Activated naive CD4-positive, alpha-beta T cell treated with Interleukin-2 at 50 U/mL for 16 hours (primary cell): ENCODE measurements around the gene C21orf58.
A peak's percentile ranks its signal among the peaks of the same experiment; 100 is the strongest.
"Not testable (repeated sequence)": the region's sequence is repeated elsewhere in the genome, so short reads cannot be mapped to it uniquely, and the experiment has no call there.

Source experiments
- DNase-seq: peaks from one replicate; pipeline ENCODE4 v3.0.0-alpha.2; 2020

Gene C21orf58

DNA sequence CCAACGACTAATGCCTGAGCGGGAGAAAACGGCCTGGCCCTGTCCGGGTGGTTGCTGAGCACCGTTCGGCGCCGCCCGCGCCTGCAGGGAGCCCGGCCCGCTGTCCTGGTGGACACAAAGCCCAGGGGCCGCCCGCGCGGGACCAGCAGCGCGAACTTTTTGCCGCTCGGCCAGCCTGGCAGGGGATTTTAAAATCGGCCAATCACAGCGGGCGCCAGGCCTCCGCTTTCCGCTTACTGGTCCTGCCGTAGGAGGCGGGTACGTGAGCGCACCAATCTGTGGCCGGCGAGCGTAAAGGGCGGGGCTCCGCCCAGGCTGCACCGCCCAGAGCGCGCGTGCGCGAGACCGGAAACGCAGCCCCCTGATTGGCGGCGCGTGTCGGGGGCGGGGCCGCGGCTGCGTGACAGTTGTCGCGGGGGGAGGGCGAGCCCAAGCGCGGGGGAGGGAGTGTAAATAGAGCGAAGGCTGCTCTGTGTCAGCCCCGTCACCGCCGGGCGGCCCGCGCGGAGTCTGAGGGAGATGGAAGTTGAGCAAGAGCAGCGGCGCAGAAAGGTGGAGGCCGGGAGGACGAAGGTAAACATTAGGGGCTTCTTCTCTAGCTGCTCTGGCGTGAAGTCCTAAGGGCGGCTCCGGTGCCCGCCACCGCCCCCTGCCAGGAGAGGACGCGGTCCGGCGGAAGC, at the start of gene C21orf58, which contains the start of gene PCNT:
Gene C21orf58 (minus strand): TSS at position 161 of the 680 bp plus-strand sequence. CDS start 1,132 bp downstream, outside the sequence.
Gene PCNT (plus strand): TSS at position 447 of the 680 bp plus-strand sequence. CDS start 73 bp downstream, at position 520.
- peak; percentile 98 for DNase-seq

DNA sequence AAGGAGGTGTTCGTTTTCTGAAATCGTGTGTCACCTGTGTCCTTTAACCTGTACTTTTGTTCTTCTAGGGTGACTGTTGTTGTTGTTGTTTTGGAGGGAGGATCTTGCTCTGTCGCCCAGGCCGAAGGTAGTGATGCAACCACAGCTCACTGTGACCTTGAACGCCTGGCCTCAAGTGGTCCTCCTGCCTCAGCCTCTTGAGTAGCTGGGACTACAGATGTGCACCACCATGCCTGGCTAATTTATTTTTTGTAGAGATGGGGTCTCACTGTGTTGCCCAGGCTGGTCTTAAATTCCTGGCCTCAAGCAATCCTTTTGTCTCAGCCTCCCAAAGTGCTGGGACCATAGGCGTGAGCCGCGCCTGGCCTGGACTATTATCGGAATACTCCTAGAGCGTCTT, 49.3 kb upstream of the C21orf58 start:
- not testable (repeated sequence) for DNase-seq

DNA sequence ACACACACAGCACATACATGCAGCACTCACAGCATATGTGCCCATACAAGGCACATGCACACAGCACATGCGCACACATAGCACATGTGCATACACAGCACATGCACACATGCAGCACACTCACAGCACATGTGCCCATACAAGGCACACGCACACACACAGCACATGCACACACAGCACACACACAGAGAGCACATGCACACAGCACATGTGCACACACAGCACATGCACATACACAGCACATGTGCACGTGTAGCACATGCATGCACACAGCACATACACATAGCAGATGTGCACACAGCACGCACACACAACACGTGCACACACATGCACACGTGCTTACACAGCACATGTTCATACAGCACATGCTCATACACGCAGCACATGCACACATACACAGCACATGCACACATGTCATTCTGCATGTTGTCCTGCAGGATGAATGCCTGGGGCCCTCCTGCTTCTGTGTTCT, 48.4 kb upstream of the C21orf58 start:
- no peak for DNase-seq

DNA sequence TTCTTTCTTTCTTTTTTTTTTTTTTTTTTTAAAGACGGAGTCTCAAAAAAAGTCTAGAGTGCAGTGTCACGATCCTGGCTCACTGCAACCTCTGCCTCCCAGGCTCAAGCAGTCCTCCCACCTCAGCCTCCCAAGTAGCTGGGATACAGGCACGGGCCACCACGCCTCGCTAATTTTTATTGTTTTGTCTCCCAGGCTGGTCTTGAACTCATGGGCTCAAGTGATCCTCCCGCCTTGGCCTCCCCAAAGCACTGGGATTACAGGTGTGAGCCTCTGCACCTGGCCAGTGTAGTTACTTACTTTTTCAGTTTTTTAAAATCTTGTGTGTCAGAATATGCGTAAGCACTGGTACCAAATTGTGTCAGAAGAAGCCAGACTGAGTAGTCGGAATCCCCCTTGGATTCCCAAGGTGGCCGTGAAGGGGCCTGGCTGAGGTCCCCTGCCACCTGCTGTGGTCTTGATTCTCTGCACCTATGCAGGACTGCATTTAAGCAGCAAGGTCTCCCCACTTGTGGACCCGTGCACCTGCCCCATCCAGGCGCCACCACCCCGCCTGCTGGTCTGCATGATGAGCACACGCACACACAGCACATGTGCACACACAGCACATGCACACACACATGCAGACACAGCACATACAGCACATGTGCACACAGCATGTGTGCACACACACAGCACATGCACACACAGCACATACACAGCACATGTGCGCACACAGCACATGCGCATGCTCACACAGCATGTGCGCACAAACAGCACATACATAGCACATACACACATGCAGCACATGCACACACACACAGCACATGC, 47.7 kb upstream of the C21orf58 start:
- DNase-seq = no peak

DNA sequence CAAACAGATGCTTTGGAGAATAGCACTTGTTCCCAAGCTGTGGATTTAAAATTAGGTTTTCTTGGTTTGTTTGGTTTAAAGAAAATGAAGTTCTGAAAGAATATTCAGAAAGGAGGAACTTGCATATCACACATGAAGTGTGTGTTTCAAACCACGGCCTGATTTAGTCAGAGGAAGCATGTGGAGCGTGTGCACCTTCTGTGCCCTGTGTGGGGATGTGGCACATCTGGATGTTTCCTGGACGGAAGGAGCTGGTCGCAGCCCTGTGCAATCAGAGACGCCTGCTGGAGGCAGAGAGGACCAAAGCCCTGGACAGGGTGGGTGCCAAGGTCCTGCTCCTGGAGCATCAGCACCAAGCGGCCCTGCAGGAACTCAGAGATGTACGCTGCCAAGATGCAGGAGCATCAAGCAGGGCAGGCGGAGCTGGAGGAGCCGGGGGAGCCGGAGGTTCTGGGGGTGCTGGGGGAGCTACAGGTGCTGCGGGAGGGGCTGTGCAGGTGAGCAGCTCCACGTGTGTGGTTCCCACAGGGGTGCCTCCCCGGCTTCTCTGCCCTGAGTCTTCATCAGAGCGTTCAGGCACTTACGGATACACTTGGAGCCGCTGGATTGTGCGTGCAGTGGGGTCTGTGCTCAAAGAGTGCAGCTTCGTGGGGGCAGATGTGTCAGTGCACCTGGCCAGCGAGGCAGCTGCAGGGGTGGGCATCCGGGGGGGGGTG, 46.0 kb upstream of the C21orf58 start:
- no peak for DNase-seq

DNA sequence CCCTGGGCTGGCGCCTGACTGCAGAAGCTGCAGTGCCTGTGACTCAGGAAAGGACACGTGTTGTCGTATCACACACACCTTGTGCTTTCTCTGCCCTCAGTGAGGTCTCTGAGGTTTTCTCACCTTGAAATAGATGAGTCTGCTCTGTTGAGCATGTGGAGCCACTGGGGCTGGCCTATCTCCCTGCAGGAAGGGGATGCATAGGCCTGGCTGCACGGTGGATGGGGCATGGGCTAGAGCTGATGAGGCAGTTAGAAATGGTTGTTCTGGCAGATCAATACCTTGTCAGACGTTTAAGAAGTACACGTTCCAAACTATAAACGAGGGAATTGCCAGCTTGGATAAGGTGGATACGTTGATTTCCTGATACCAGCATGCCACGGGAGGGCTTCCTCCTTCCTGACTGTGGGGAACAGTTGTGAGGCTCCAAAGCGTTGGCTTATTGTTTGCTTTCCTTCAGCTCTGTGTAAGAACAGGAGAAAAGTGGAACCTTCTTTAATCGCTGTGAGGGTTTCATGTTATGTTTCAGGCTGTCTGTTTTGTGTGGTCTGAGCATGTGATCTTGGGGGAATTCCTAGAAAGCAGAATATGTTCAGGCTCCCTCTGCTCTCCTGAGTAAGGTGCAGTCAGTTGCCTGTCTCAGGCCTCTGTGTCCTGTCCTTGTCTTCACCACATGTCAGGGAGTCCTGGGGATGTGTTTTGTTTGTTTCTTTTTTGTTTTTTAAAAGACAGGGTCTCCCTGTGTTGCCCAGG, 45.0 kb upstream of the C21orf58 start:
- DNase-seq = peak; percentile 40

DNA sequence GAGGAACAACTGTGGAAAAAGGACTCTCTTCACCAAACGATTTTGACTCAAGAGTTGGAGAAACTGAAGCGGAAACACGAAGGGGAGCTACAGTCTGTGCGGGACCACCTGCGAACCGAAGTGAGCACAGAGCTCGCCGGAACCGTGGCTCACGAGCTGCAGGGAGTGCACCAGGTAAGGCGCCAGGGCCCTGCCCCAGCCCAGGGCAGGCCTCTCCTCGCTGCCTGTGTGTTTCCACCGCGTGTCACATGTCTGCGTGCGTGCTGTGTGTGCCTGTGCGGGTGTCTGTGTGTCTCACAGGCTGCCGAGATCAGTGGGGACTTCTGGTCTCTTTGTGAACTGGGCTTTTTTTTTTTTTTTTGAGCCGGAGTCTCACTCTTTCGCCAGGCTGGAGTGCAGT, 43.3 kb upstream of the C21orf58 start:
- no peak for DNase-seq

DNA sequence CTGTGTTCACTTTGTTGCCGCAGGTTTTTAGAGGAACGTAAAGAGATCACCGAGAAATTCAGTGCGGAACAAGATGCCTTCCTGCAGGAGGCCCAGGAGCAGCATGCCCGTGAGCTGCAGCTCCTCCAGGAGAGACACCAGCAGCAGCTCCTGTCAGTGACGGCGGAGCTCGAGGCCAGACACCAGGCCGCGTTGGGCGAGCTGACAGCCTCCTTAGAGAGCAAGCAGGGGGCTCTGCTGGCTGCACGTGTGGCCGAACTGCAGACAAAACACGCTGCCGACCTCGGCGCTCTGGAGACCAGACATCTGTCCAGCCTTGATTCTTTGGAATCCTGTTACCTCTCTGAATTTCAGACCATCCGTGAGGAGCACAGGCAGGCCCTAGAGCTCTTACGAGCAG, 42.9 kb upstream of the C21orf58 start:
- DNase-seq = no peak

DNA sequence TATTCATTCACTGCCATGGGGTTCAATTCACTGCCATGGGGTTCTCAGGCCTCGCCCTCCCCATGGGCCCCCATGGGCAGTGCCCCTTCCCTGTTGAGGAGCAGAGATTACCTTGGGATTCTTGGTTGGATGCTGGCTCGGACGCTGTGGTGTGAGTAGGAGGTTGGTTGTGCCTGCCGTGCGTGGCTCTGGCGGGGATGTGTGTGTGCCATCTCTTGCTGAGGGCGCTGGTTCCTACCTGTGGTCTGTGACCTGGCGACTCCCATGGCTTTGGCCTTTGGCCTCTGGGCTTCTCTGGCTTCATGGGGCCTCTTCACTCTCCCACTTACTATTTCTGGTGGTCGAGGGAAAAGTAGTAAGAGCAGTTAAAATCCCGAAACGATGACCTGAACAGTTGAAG, 42.4 kb upstream of the C21orf58 start:
- DNase-seq = no peak

DNA sequence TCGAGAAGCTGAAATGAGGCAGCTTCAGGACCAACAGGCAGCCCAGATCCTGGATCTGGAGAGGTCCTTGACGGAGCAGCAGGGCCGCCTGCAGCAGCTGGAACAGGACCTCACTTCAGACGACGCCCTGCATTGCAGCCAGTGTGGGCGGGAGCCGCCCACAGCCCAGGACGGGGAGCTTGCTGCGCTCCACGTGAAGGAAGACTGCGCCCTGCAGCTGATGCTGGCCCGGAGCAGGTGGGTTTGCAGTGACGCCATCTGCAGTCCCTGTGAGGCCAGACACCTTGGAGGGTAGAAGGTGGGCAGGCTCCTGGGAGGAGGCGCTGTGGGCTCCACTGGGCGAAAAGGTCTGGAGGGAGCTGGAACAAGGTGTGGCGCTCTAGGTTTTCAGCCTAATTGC, 40.0 kb upstream of the C21orf58 start:
- DNase-seq = no peak

DNA sequence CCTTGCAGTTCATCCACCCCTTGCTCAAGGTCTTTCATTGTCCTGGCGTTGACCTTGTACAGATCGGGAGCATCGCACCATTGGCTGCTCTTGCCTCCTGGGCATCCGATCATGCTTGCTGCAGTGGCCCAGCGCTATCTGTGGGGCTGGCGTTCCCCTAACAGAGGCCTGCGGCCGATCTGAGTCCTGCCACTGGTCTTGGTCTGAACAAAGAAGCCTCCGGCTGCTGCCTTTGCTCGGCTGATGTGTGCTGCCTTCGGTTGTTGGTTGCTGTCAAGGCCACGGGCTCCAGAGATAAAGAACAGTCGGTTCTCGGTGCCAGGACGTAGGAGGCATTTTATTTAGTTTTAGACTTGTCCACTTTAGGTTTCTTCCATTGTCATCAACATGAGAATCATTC, 39.3 kb upstream of the C21orf58 start:
- no peak for DNase-seq

DNA sequence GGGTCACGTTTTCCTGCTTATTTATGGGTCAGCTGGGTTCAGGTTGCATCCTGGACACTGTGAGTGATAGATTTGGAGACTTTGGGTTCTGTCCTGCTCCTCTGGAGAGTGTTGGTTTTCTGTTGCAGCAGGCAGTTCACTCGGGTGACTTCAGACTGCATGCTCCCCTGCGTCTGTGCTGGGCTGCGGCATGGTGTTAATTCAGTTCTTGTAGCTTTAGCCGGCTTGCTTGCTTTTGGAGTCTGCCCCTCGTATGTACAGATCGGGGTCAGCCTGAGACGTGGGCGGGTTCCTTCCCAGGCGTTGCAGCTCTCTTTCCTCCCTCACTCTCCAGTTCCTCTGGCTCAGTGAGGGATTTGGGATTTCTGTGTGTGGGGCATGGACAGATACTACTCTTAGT, 38.3 kb upstream of the C21orf58 start:
- DNase-seq = no peak

DNA sequence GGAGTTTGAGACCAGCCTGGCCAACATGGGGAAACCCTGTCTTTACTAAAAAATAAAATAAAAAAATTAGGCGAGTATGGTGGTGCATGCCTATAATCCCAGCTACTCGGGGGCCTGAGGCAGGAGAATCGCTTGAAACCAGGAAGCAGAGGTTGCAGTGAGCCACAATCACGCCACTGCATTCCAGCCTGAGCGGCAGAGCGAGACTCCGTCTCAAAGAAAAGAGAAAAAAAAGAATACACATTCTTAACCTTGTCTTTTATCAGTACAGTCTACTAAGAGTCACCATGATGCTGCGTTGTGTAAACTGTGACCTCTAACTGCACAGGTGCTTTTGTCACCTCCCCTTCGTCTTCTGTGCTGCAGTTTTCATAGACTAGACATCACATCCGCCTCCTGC, 37.5 kb upstream of the C21orf58 start:
- no peak for DNase-seq

DNA sequence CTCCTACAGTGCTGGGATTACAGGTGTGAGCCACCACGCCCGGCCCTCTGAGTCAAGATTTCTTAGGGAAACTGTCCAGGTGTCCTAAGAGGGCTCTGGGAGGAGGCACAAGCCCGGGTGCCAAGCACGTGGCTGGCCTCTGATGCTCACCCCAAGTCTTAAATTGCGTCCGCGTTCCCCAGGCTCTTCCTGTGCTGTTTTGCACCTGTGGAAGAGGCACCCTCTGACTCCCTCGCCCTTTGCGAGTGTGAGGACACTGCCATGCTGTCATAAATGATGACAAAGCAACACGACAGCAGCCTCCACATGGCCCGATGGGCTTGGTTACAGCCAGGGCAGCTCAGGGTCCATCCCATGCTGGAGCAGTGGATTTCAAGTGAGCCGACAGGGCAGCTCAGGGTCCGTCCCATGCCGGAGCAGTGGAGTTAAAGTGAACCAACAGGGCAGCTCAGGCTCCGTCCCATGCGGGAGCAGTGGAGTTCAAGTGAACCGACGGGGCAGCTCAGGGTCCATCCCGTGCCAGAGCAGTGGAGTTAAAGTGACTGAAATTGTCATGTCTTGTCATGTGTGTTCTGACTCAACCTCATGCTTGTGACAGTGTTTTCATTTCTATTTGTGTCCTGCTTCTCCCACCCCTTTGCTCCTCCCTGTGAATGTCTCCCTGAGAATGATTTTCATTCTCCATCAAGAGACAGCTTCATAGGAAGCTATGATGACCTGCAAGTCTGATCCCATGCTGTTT, 34.2 kb upstream of the C21orf58 start:
- DNase-seq = no peak

DNA sequence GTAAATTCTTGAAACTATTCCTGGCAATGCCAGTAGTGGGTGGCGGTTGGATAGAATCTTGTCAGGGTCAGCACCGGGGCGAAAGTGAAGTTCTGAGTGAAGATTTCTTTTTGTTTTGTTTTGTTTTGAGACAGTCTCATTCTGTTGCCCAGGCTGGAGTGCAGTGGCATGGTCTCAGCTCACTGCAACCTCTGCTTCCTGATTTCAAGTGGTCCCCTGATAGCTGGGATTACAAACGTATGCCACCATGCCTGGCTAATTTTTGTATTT, 33.6 kb upstream of the C21orf58 start:
- DNase-seq = no peak

DNA sequence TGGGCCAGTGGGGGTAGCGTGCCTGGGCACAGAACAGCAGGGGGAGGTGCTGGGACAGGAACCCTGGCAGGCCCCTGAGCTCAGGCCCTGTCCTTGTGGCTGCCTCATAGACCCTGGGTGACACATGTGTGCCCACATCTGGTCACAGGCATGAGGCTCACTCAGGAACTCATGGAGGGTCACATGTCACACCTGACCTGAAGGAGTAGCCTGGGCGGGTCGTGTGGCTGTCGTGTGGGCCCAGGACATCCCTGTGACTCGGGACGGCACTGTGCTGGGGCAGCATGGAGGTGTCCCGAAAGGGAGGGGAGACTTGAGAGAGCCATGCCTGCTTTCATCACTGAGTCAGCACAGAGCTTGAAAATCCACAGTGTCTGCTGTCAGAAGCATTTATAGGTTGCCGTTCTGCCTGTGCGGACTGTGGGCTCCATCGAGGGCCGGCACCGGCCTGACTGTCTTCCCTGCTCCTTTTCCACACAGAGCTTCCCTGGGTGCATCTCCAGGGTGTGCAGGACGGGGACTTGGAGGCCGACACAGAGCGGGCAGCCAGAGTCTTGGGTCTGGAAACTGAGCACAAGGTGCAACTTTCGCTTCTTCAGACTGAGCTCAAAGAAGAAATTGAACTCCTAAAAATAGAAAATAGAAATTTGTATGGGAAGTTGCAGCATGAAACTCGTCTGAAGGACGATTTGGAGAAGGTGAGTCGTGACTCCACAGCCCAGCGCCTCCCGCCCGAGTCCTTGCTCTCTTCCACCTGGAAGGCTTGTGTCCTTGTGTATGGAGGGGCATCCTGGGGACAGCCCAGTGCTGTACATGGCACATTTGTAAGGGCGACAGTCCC, 33.0 kb upstream of the C21orf58 start:
- DNase-seq = no peak

DNA sequence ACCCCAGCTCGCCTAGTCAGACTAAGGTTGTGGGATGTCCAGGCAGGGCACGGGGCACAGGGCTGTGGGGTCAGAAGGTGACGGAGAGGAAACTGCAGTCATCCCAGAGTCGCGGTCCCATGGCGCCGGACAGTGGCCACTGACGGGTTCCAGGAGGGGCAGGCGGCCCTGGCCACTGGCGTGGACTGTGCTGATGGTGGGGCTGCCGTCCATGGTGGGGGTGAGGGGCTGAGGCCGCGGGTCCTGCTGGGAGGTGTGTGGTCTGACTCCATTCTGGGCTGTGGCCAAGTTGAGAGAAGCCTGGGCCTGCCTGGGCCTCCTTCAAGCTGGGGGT, 32.3 kb upstream of the C21orf58 start:
- no peak for DNase-seq

DNA sequence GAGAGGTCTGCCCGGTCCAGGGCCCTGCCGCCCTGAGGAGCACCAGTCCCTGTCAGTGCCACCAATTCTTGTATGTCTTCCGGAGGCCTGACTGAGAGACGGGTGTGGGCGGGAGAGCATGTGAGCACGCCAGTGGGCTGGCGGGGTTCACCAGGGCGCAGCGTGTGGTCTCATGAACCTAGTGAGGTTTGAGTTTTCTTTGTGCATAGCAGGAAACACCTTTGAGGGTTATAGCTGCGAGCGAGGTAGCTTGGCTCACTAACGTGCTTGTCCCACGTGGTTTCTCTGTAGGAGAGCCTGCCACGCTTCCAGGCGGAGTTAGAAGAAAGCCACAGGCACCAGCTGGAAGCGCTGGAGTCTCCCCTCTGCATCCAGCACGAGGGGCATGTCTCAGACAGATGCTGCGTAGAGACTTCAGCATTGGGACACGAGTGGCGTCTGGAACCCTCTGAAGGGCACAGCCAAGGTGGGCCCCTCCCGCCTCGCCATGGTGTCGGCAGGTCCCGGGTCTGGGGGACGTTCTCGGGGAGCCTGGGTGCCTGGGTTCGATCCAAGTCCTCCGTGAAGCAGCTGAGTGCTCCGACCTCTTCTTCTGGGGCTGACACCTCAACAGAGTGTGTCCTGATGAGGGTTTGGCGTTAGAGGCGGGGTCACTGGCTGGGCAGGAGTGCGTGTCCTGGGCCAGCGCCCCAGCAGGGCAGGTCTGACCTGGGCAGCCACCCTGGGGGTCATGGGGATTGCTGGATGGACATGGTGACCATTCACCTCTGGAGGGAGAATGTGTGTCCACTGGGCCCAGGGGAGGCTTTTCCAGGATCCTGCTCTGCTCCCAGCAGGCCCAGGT, 31.7 kb upstream of the C21orf58 start:
- no peak for DNase-seq

DNA sequence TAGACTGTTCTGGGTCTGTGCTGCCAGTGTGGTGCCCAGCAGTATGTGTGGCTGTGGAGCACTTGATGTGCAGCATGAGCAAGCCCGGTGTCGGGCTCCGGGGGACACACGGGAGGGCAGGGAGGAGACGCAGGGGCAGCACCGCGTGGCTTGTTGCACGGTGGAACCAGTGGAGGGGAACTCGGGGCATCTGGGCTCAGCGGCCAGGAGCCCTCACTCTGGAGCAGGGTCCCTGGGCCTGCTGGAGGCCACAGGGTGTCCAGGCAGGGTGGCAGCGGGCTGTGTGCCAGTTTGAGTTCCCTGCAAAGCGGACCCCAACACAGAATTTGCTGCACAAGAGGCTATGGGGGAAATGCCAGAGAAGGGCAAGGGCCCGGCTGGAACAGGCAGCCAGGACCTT, 30.8 kb upstream of the C21orf58 start:
- DNase-seq = no peak

DNA sequence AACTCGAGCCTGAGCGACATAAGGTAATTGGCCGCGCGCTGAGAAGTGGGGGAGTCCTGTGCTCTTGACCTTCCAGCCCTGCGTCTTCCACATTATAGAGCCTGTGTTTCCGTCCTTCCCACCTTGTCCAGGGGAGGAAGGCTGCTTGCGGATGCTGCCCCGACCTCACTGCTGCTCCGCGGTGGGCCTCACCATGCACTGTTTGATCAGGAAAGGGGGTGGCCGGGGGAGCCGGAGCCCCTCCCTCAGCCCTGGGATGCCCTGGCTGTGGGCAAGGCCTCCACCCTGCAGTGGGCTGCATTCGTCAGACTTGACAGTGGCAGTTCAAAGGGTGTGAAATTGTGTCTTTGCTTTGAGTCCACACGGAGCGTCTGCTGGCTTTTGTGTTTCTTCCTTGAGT, 30.4 kb upstream of the C21orf58 start:
- DNase-seq = no peak

DNA sequence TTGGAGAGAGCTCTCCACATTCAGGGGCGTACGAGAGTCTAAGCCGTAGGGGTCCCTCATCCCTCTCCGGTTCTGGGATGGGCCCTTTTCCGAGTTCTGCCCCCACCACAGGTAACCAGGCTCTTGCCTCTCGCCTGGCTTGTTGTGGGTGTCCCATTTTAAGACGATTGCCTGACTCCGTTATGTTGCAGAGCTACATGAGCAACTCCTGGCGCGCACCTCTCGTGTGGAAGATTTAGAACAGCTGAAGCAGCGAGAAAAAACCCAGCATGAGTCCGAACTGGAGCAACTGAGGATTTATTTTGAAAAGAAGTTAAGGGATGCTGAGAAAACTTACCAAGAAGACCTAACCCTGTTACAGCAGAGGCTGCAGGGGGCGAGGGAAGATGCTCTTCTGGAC, 29.2 kb upstream of the C21orf58 start:
- DNase-seq = no peak
